ENCODE measurements around the gene PEX5. TPM values are rescaled to one million over a fixed set of nuclear protein-coding genes. Genes with fewer than 3 reads are reported as not detected.

The PEX5 gene
- total and polyA plus RNA-seq, 2 of the 8 experiments (the other 6 are each of a cell fraction or from before 2014, with no cell fraction given) = 16.8 to 50.5 TPM

DNA sequence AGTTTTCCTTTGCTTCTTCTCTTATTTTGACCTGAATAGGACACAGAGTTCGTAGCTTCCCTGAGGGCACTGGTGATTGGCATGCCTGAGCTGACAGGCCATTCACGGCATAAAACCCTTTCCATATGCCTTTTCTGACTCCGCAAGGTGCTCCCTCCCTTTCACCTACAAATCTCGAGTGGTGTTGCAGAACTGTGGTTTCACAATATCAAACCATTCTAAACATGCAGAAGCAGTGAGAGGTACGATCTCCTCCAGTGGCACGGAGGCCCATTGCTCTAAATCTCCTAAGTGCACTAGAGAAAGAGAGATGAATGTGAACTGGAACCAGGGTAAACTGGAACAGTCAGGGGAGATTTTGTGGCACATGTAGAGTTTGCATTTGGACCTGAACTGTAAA lies 35.4 kb upstream of the PEX5 start (continued):
- no peak for TF ChIP-seq USF2 (IDR thresholded peaks at IDR 0.05; ENCODE audit: low read length)
- TF ChIP-seq BCL11A (IDR thresholded peaks at IDR 0.05; ENCODE audit: low read depth in 2 of 2, low read length in 2 of 2) = no peak
- no peak for TF ChIP-seq POLR2A (IDR thresholded peaks at IDR 0.05; ENCODE audit: control extremely low read depth in 1 of 2, low read depth in 2 of 2, low read length in 2 of 2)
- TF ChIP-seq CTBP2 (IDR thresholded peaks at IDR 0.05; ENCODE audit: borderline replicate concordance, insufficient read depth, insufficient read length, low read length) = no peak
